Measurements from ENCODE around the gene TMEM135.

The TMEM135 gene

DNA sequence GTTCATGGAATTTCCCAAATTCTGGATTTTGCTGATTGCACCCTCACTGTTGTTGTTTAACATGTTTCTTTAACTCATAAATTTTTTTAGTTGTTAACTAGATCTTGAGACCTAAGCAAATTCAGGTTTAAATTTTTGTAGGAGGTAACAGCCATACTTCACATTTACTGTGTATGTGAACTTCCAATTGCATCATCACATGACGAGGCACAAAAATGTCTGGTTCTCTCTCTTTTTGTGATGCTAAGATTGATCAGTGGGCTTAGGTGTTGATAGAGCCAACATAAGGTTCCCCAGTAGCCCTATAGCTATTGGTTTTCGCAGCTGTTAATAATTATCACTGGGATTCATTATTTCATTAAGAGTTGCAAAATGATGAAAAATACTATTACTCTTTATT is 277.5 kb downstream of the TMEM135 start:
- no peak for DNase-seq

DNA sequence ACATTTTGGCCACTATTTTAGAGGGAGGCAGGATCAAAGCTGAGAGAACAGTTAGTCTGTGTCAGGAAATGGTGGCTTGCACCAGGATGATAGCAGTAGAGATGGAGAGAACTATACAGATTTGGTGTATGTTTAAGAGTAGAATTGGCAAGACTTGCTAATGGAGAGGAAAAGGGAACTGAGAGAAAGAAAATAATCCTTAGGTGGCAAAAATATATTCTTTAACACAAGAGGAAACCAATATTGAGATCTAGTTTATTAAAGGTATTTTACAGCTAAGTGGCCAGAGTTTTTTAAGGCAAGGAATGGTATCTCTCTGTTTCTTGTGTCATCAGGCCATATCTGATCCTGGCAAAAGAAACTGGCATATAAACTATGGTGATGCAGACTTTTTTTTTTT is 278.8 kb downstream of the TMEM135 start:
- DNase-seq: no peak

DNA sequence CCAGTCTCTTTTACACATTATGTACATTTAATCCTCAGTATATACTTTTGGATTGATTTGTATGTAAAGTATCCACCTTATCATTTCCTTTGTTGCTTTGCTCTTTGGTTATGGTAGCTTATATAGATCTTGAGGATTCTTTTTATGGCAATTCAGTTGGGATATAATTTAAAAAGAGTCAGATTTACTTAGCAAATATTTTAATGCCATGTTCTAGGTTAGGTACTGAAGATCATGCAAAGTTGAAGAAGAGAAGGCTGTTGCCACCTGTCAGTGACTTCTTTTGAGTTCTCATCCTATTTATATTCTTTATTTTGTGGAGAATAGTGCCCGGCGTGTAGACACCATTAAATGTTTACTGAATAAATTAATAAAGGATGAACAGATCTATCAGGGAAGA is 279.7 kb downstream of the TMEM135 start:
- DNase-seq: no peak

GRCh38 chr11:87320123-87320522 is 282.4 kb downstream of the TMEM135 start:
- no peak for DNase-seq

DNA sequence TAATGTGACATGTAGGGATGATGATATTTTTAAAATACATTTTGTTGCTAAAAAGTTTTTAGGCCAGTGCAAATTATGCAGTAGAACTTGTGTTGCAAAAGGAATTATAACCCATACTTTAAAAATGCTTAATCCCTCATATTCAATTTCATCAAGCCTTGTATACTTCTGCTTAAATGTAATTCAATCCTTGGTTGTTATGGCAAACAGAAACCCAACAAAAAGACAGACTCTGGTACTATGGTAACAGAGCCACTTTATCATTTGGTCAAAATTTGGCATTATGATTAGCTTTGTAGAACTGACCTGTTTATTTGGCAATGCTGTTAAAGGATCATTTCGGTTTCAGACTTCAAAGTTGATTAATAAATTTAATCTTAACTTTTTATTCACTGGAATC is 284.8 kb downstream of the TMEM135 start:
- no peak for DNase-seq

- DNase-seq: no peak
Observed at GRCh38 chr11:87323899-87324298, 286.2 kb downstream of the TMEM135 start.

- DNase-seq: peak; percentile 6
Observed at GRCh38 chr11:87324817-87325489, 287.2 kb downstream of the TMEM135 start.

DNA sequence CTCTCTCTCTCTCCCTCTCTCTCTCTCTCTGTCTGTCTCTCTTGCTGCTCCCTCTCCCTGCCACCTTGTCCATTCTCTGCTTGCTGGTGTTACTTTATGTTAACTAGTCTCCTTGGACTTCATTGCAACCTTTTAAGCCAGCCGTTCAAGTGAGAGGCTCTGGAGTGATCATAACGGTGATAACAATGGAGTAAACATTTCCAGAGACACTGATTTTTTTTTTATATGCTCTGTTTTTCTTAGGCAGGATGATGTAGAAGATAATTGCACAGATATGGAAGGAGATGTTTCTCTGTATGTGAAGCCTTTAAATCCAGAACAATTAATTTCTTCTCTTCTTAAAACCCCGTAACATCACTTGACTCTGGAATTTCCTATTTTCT is 287.7 kb downstream of the TMEM135 start:
- DNase-seq: no peak

DNA sequence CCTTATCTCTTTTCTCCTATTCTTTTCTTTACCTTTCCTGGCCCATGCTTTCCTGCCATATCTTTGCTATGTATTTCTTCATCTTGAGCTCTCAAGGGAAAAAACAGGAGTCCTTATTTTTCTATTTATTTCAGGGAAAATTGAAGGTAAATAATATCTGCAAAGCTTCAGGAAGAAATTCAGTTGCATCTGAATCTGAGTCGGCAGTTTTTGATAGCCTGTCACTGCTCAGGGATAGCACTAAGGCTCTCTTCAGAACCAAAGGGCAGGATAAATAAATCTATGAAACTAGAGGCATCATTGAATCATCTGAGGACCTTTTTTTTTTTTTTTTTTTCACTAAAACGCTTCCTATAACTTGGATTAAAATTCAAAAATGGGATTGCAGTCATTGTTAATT is 288.9 kb downstream of the TMEM135 start:
- no peak for DNase-seq

DNA sequence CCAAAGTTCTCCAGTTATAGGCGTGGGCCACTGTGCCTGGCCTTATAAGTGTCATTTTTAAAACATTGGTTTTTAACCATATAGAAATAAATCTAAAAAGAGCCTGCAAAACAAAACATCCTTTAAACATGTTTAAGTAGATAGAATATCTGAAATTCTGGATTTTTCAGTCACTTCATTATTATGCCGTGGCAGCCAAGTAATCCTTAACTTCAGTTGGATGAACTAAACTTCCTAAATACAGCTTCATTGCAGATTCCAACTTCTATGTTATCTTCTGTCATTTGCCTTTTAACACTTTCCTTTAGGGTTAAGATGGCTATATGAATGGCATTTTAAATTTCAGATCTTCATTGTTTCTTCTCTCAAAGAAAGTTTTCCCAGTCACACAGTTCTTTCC is 291.4 kb downstream of the TMEM135 start:
- no peak for DNase-seq

GRCh38 chr11:87330187-87330601 is 292.5 kb downstream of the TMEM135 start:
- DNase-seq: no peak

GRCh38 chr11:87331273-87331672 is 293.5 kb downstream of the TMEM135 start:
- no peak for DNase-seq

DNA sequence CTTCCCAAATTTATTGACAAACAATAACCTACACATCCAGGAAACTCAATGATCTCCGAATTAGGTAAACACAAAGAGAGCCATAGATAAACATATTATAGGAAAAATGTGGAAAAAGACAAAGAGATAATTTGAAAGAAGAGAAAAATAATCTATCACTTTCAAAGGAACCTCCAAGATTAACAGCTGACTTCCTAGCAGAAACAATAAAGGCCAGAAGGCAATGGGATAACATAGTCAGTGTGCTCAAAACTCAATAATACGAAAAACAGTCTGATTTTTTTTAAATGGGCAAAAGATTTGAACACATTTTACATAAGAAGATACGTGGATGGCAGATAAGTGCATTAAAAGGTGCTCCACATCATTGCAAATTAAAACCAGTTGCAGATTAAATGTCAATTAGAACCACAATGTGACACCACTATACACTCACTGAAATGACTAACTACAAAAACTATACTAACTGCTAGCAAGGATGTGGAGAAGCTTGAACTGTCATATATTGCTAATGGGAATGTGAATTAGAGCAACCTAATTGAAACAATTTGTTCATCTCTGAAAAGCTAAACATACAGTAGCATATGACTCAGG is 300.4 kb downstream of the TMEM135 start:
- DNase-seq: no peak

DNA sequence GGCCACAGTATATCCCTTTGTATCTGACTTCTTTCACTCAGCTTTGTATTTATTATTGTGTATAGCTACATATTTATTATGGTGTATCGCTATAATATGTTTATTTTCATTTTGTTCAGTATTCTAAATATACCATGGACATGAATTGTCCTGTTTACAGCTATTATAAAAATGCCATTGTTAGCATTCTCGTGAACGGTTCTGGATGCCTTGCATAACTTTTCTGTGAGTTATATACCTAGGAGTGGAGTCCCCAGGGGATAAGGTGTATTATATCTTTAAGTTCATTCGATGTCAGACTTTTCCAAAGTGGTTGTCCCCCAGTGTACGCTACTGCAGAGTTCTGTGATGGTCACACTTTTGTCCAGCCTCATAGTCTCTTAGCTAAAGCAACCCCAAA is 301.7 kb downstream of the TMEM135 start:
- no peak for DNase-seq

GRCh38 chr11:87347441-87347840 is 309.7 kb downstream of the TMEM135 start:
- no peak for DNase-seq

DNA sequence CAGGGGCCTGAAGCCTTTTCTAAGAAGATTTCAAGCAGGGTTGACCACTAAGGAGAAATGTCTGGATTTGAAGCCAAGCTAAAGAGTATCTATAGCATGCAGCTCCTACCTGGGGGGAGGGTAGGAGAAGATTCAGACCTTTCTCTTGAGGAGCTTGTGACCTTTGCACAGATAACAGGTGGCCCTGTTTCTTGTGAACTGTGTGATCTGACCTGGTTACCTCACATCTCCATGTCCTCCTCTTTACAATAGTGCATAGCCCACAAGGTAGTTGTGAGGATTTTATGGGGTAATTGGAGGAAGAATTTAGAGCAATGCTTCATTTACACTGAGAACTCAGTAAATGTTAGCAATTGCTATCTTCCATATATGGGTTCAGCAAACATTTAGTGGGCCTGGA is 310.1 kb downstream of the TMEM135 start:
- DNase-seq: no peak

DNA sequence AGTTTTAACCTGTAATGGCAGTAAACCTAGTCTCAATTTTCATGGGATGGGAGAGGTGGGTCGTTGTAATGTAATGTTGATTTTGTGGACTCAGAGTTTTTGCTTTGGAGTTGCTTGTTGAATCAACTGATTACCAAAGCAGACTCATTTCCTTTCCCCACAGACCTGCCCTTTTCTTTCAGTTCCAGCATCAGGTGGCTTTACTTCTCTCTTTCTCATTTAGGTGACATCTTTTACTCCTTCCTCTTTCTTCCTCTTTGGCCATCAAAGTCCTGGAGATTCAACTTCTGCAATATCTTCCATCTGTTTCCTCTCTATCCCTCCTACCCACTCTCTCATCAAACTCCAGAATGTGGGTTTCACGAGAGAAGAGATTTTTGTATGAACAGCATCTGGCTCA is 313.9 kb downstream of the TMEM135 start:
- DNase-seq: no peak

GRCh38 chr11:87352759-87353707 is 315.3 kb downstream of the TMEM135 start:
- DNase-seq: peak; percentile 84

- DNase-seq: no peak
Observed at GRCh38 chr11:87353771-87354345, 316.1 kb downstream of the TMEM135 start.

DNA sequence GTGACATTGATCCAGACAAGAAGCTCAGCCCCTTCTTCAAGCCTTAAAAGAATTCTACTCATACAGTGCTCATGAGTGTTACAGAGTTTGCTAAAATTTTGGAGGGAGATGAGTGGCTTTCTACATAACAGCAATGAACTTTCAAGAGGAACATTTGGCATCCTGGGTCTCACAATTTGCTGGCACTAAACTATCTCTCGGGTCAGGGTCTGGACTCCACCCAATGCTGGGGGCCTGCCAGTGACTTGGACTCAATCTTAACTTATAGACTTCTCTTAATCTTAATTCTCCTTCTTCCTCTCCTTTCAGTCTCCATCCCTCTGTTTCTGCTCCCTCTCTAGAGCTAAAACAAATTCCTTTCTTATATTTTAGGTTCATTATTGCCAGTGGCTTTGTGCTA is 317.9 kb downstream of the TMEM135 start:
- DNase-seq: no peak

DNA sequence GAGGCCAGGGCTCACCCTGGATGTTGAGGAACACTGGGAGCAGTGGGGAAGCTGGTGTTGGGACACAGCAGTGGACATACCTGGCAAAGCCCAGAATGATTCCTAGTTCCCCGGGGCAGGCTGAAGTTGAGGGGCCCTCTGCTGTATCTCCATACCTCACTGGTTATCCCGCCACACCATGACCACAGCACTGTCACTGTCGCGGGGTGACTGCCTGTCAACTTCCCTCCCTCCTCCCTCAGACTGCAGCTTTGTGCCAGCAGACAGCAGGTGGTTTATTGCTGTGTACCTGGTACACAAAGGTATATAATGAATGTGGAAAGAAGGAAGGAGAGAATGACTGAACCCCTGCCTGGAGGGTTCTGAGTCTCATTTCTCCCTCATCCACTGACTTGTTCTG is 318.7 kb downstream of the TMEM135 start:
- no peak for DNase-seq

- DNase-seq: no peak
Observed at GRCh38 chr11:87358461-87358860, 320.7 kb downstream of the TMEM135 start.

DNA sequence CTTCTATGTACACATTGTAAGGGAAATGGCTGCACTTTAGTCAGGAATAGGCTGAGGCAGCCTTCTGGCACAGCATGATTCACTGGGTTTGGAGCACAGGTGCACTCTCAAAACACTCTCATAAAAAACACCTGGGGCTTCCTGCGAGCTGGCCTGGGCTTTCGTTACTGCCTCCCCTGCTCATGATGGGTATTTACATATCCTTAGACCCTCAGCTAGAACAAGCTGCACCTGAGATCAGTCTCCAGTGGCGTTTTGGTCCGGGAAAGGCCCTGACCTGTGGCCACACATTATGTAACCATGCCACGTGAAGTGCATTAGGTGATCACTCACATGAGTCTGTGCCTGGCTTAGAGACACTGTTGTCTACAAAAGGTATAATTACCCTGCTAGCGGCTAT is 321.7 kb downstream of the TMEM135 start:
- no peak for DNase-seq

Data from fibroblast of skin of back (primary cell).